ENCODE results near the gene LACC1. TPM values are rescaled to one million over a fixed set of nuclear protein-coding genes. Genes with fewer than 3 reads are reported as not detected.

The LACC1 gene
- 10 to 100 TPM in 1 of 4 donors, 1 to 10 TPM in 3; 4.7 to 10.1 (median 7.2) TPM for total RNA-seq

GRCh38 chr13:43879755-43880181 lies at the start of gene LACC1:
TSS of gene LACC1 (plus strand) at chr13:43879904. CDS start at chr13:43880986, 1,082 bp downstream.
- peak within 1 kb of the TSS; percentile 99 for H3K27ac ChIP-seq
- 2% methylated on average over 36 of the region's 48 CpGs for WGBS
- peak within 1 kb of the TSS; percentile 94 for H3K4me3 ChIP-seq
- H3K27me3 ChIP-seq, result no peaks in the 10 kb centered on the region
- TF ChIP-seq CTCF (IDR thresholded peaks at IDR 0.05), result no peak
- peak in 1 of 3 donors; percentile 27 for TF ChIP-seq POLR2AphosphoS5 (IDR thresholded peaks at IDR 0.05)
- no peaks in the 10 kb centered on the region for H3K9me3 ChIP-seq
- no peaks in the 10 kb centered on the region for H3K36me3 ChIP-seq
- DNase-seq (ENCODE audit: low spot score in 2 of 2), result peak; percentile 74 to 83
- peaks cover 32% of the 10 kb centered on the region for H3K4me1 ChIP-seq

DNA sequence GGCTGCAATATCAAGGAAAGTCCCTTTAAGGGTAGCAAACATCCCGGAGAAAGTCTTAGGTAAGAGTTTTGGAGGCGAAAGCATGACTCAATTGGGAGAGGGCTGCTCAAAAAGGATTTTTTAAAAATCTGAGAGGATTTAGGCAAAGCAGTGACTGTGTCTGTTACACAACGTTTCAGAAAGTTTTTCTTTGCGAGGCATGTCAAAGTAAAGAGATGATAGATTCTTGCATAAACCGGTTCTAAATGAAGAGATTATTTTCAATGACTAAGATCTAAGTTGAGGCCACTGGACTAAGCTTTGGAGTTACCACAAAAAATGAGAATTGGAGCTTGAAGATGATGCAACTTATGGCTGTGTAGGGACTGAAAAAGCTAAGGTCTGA lies 49.2 kb upstream of the LACC1 start:
- H3K4me1 ChIP-seq, result no peaks in the 10 kb centered on the region
- no peak for DNase-seq (ENCODE audit: low spot score in 2 of 2)
- H3K4me3 ChIP-seq, result no peak overlapping the region
- no peaks in the 10 kb centered on the region for H3K36me3 ChIP-seq
- TF ChIP-seq EP300 (IDR thresholded peaks at IDR 0.05) (no peak), POLR2AphosphoS5 (IDR thresholded peaks at IDR 0.05) (no peak), CTCF (IDR thresholded peaks at IDR 0.05) (no peak), POLR2A (IDR thresholded peaks at IDR 0.05) (no peak)
- 24% methylated on average over 5 of the region's 5 CpGs for WGBS
- H3K9me3 ChIP-seq, result no peaks in the 10 kb centered on the region
- no peak overlapping the region for H3K27ac ChIP-seq
- no peaks in the 10 kb centered on the region for H3K27me3 ChIP-seq

DNA sequence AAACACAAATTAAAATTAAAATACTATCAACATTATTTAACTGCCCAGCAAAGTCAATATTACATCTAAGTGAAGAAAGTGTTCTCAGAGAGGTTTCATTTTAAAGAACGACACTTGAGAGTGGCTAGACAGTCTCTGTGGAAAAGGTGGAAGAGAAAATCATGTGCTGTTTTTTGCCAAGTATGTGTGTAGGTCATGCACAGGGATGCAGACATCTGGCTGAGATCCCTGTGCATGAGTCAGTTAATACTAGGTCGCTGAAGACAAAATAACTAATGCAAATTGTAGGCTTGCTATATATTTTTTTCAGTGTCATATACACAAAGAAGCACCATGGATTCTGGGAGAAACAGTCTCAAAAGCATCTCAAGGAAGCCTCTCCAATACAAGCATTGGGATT lies 48.6 kb upstream of the LACC1 start:
- Histone ChIP-seq H3K27ac (no peak overlapping the region), H3K4me1 (no peaks in the 10 kb centered on the region), H3K4me3 (no peak overlapping the region), H3K27me3 (no peaks in the 10 kb centered on the region), H3K36me3 (no peaks in the 10 kb centered on the region), H3K9me3 (no peaks in the 10 kb centered on the region)
- no peak for TF ChIP-seq POLR2A (IDR thresholded peaks at IDR 0.05)
- no peak for TF ChIP-seq EP300 (IDR thresholded peaks at IDR 0.05)
- TF ChIP-seq CTCF (IDR thresholded peaks at IDR 0.05), result no peak
- no peak for TF ChIP-seq POLR2AphosphoS5 (IDR thresholded peaks at IDR 0.05)
- 64% methylated on average over 2 of the region's 2 CpGs for WGBS
- DNase-seq (ENCODE audit: low spot score in 2 of 2), result no peak

GRCh38 chr13:43835701-43836100 lies 44.0 kb upstream of the LACC1 start:
- WGBS, result 92% methylated on average over 2 of the region's 2 CpGs
- TF ChIP-seq POLR2A (IDR thresholded peaks at IDR 0.05), result no peak
- Histone ChIP-seq H3K9me3 (no peaks in the 10 kb centered on the region), H3K4me1 (no peaks in the 10 kb centered on the region), H3K4me3 (no peak overlapping the region), H3K27ac (no peak overlapping the region), H3K27me3 (no peaks in the 10 kb centered on the region), H3K36me3 (no peaks in the 10 kb centered on the region)
- DNase-seq (ENCODE audit: low spot score in 2 of 2), result no peak

- H3K9me3 ChIP-seq, result no peaks in the 10 kb centered on the region
- H3K27ac ChIP-seq, result no peak overlapping the region
- H3K4me1 ChIP-seq, result no peaks in the 10 kb centered on the region
- no peak overlapping the region for H3K4me3 ChIP-seq
- H3K36me3 ChIP-seq, result no peaks in the 10 kb centered on the region
- H3K27me3 ChIP-seq, result no peaks in the 10 kb centered on the region
- 66% methylated on average over 4 of the region's 4 CpGs for WGBS
- DNase-seq (ENCODE audit: low spot score in 2 of 2), result no peak
- TF ChIP-seq POLR2A (IDR thresholded peaks at IDR 0.05) (no peak), EP300 (IDR thresholded peaks at IDR 0.05) (no peak), POLR2AphosphoS5 (IDR thresholded peaks at IDR 0.05) (no peak), CTCF (IDR thresholded peaks at IDR 0.05) (no peak)
Measured at GRCh38 chr13:43838909-43839308, 40.8 kb upstream of the LACC1 start.

DNA sequence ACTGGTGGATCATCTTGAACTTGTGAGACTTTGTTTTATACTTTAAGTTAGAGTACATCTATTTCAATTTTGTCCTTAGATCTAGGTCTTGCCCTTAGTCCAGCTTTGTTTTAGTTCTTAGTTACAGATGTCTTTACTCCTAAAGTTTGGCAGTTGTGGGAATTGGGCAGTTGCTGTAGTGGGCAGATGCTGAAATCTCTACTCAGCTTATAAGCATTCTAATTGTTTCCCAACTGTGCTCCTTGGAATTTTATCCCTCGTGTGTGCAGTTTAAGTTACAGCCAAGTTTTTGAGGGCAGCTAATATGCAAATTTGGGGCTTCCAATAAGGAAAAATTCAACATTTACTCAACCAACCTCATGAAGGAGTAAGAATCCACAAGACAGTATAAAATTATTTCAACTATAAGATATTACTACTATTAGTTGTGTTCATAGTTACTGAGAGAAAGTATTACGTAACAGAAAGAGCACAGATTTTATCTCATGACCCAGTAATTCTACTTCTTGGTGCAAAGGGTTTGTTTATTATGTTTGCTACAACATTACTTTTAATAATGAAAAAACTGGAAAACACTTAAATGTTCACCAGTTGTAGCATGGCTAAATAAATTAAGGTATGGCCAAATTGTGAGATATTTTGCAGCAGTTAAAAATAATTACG lies 33.1 kb upstream of the LACC1 start:
- DNase-seq (ENCODE audit: low spot score in 2 of 2), result no peak
- H3K9me3 ChIP-seq, result peaks cover 17% of the 10 kb centered on the region

More for the DNA sequence above, 33.1 kb upstream of the LACC1 start:
- Histone ChIP-seq H3K36me3 (peaks cover 11% of the 10 kb centered on the region), H3K4me3 (no peak overlapping the region), H3K4me1 (no peaks in the 10 kb centered on the region), H3K27ac (no peak overlapping the region), H3K27me3 (no peaks in the 10 kb centered on the region)
- WGBS, result 77% methylated on average over 3 of the region's 3 CpGs
- TF ChIP-seq CTCF (IDR thresholded peaks at IDR 0.05), result no peak
- TF ChIP-seq EP300 (IDR thresholded peaks at IDR 0.05), result no peak
- TF ChIP-seq POLR2AphosphoS5 (IDR thresholded peaks at IDR 0.05), result no peak
- TF ChIP-seq POLR2A (IDR thresholded peaks at IDR 0.05), result no peak
